GM10248 (cell line): ENCODE measurements around the gene WBP1.

Experiments used
- CTCF ChIA-PET: fragments of 300-600 bp; sonication (Branson Sonifier 250); formaldehyde crosslinking; extraction: SDS; loops from one replicate; lab custom pipeline; 2021; ENCODE audit warnings: antibody characterized with exemption; lab: Yijun Ruan, JAX
- POLR2A ChIA-PET: fragments of 350-650 bp; sonication (Branson Sonifier 250); formaldehyde crosslinking; extraction: SDS; loops from one replicate; lab custom pipeline; 2020; ENCODE audit warnings: antibody characterized with exemption; lab: Yijun Ruan, JAX
- DNase-seq: peaks from one replicate; pipeline ENCODE4 v3.0.0; 2012; ENCODE audit errors: extremely low spot score
- TF ChIP-seq, protein P1 (sequence below): IDR thresholded peaks from 2 replicates; pipeline ENCODE4 v1.5.1; 2012; ENCODE audit warnings: mild to moderate bottlenecking, low read depth; ENCODE audit errors: extremely low read depth, missing control alignments, control extremely low read depth

The WBP1 gene

DNA sequence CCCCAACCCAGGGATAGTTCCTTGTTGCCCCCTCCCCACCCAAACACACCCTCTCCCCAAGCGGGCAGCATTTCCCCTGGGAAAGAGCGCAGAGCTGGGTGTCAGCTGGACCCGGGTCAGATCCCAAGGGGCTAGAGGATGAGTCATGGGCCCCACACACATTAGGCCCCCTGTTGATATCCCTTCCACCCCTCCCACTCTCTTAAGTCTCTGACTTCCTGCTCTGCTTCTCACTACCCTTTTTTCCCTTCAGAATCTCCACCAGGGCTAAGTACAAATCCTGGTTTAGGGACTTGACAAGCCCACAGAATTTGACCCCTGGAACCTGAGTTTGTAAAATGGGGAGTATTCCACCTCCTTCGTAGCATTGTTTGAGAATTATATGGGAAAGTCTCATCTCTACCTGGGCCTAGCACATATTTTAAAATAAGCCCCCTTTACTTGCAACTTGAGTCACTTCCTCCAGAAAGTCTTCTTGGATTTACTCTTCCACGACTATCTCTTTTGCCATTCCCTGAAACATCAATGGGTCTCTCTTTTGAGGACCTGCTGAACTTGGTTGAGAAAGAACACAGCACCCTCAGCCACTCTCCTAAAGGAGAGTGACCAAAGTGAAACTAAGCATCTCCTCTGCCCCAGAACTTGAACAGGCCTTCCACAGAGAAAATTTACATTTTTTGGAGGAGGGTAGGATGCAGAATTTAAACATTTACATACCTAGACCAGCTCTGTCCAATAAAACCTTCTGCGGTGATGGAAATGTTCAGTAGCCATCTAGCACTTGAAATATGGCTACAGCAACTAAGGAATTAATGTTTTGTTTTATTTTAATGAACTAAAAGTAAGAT, 21.2 kb upstream of the WBP1 start:
- CTCF ChIA-PET = interaction anchor here (0.7 kb wide), 1 partner anchor 8 kb away, joined by 3 read pairs; no protein-coding TSS in a partner anchor
- POLR2A ChIA-PET = no interaction called here
- TF ChIP-seq, protein P1, sequence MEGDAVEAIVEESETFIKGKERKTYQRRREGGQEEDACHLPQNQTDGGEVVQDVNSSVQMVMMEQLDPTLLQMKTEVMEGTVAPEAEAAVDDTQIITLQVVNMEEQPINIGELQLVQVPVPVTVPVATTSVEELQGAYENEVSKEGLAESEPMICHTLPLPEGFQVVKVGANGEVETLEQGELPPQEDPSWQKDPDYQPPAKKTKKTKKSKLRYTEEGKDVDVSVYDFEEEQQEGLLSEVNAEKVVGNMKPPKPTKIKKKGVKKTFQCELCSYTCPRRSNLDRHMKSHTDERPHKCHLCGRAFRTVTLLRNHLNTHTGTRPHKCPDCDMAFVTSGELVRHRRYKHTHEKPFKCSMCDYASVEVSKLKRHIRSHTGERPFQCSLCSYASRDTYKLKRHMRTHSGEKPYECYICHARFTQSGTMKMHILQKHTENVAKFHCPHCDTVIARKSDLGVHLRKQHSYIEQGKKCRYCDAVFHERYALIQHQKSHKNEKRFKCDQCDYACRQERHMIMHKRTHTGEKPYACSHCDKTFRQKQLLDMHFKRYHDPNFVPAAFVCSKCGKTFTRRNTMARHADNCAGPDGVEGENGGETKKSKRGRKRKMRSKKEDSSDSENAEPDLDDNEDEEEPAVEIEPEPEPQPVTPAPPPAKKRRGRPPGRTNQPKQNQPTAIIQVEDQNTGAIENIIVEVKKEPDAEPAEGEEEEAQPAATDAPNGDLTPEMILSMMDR = no peak
- peak; percentile 55 for DNase-seq

DNA sequence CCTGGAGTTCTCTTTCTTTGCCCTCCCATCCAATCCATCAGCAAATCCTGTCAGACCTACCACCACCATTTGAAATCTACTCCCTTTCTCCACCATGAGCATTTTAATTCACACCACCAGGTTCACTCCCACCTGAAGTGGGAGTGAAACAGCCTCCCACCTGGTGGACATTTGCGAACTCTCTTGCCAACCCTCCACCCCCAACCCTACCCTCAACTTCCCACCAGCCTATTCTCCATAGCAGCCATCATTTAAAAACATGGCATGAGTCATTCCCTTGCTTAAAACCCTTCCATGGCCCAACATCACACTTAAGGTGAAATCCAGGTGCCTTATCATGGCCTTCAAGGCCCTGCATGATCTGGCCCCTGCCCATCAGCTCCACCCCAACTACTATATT, 20.0 kb upstream of the WBP1 start:
- POLR2A ChIA-PET = no interaction called here
- CTCF ChIA-PET = interaction anchor here (1.7 kb wide), 1 partner anchor 17 kb away, joined by 4 read pairs; the partner anchor contains the start of gene INO80B
- TF ChIP-seq, protein P1 = no peak
- DNase-seq = no peak

DNA sequence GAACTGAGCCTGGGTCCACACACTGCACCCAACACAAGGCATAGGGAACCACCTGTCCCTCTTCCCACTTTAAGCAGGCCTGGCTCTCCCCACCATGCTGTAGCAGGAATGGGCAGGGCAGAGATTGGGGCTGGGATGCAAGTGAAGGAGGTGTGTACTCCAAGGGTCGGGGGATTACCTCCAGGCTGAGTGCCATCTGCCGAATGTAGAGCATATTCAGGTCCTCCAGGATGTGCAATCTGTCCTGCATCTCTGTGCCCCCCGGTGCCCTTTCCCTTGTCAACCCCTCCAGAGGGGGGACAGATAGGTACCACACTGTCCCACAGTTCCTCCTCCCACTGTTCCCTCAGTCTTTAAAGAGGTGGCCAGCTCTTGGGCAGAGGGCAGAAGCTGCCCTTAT, 18.9 kb upstream of the WBP1 start:
- CTCF ChIA-PET = interaction anchor here (1.0 to 2.5 kb wide), 8 partner anchors 11 to 615 kb away, joined by 3 to 16 read pairs (median 4); partner anchors contain the start of gene INO80B
- no peak for DNase-seq
- TF ChIP-seq, protein P1 = no peak
- POLR2A ChIA-PET = no interaction called here

DNA sequence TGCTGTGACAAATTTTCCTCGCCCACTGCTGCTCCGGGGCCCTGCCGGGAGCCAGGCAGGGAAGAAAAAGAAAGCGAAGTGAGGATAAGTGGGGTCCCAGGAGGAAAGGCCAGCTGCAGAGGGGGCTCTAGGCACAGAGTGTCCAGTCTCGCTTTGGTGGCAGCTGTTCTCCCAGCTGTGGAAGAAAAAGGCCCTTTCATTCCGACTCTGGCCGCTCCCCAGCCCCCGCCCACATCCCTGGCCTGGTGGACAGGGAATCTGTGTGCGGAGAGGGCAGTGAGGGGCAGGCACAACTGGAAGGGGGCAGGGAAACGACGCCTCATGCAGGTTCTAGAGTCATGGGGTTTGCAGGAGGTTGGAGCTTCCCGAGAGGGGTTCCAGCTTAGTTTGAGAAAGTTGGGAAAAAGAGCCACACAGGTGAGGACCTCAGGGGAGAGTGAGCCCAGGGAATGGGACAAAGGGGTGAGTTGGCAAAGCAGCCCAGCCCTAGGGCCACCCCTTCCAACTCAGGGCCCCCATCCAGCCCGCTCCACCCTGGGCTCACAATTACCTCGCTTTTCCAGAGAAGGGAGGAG, 18.3 kb upstream of the WBP1 start:
- no peak for DNase-seq
- TF ChIP-seq, protein P1 = no peak
- ChIA-PET CTCF (interaction anchor here (0.7 to 2.5 kb wide), 9 partner anchors 11 to 616 kb away, joined by 3 to 16 read pairs (median 4); partner anchors contain the start of gene INO80B), POLR2A (interaction anchor here (1.3 to 1.4 kb wide), 2 partner anchors 15 to 18 kb away, joined by 6 to 7 read pairs; partner anchors contain the start of genes INO80B and WBP1)

DNA sequence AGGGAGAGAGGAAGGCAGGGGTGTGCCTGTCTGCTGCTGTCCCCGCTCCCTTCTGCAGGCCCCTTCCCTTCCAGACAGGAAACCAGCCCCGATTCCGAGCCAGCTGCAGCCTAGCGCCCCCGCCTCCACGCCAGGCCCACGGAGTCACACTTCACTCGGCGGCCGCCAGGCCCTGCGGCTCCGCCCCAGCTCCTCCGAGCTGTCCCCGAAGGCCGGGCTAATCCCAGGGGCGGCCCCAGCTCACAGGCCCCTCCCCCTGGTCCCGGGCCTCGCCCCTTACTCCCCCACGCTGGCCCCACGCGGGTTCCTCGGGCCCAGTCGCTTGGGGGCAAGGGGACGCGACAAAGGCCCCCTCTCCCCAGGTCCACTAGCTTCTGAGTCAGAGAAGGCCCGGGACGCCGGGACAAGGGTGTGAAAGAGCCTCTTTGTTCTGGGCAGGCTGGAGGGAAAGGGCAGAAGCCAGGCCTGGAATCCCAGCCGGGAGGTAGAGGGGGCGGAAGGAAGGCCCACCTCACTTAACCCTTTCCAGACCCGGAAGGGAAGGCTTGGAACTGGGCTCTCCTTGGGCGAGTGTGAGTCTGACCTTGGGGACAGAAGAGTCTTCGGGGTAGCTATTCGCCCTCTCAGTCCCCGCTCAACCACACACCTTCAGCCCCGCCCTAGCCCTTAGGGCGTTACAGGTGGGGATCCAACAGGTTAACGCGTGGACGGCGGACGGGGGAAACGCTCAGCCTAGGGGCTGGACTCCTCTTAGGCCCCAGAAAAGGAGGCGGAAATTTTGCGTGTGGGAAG, 17.7 kb upstream of the WBP1 start:
- POLR2A ChIA-PET = interaction anchor here (1.0 to 1.4 kb wide), 3 partner anchors 10 to 18 kb away, joined by 3 to 7 read pairs (median 6); partner anchors contain the start of genes INO80B and WBP1
- DNase-seq = peak; percentile 97
- TF ChIP-seq, protein P1 = peak; percentile 32
- CTCF ChIA-PET = interaction anchor here (0.7 to 2.5 kb wide), 10 partner anchors 12 to 616 kb away, joined by 3 to 16 read pairs (median 4); partner anchors contain the start of gene INO80B
